ENCODE measurements around the gene RNPS1.

RNPS1 gene

DNA sequence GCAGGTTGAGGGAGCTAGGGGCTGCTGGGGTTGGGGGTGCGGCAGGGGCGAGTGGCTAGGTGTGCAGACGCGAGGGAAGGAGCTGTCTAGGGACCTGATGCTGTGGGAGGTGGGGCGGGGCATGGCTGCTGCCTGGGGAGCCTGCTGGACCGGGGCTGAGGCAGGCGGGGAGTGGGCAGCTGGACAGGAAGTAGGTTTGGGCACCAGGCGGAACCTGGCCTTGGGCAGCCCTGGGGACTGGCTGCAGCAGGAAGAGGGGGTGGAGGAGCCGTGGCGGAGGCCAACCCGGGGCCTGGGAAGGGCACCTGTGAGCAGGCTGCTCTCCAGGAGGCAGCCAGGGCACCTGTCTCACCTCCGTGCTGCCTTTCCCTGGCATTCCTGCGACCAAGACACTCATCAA, 37.5 kb downstream of the RNPS1 start:
- DNase-seq (ENCODE audit: extremely low read depth, low read depth) = no peak

DNA sequence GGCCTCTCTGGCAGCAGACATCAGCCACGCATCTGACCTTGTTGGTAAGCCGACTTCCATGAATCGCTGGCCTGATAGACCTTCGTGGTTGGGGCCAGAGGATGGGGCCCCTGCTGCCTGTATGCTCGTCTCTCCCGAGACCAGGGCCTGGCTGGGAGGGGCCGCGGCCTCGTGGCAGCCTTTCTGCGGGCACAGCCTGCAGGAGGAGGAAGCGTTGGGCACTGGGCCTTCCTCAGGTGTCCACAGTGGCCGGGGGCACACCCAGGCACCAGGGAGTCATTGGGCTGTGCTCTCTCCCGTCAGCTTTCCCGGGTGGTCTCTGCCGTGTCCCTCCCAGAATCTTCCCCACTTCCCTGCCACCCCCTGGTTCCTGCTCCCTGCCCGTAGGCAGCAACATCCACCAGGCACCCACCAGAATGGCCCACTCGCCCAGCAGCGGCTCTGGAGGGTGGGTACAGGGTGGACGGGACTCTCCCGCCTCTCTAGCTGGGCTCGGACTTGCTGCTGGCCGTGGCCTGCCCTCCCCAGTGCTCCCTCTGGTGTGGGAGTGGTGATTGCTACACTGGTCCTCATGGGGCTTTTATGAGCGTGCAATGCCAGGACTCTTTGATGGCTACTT, 38.2 kb downstream of the RNPS1 start:
- TF ChIP-seq, protein P1, sequence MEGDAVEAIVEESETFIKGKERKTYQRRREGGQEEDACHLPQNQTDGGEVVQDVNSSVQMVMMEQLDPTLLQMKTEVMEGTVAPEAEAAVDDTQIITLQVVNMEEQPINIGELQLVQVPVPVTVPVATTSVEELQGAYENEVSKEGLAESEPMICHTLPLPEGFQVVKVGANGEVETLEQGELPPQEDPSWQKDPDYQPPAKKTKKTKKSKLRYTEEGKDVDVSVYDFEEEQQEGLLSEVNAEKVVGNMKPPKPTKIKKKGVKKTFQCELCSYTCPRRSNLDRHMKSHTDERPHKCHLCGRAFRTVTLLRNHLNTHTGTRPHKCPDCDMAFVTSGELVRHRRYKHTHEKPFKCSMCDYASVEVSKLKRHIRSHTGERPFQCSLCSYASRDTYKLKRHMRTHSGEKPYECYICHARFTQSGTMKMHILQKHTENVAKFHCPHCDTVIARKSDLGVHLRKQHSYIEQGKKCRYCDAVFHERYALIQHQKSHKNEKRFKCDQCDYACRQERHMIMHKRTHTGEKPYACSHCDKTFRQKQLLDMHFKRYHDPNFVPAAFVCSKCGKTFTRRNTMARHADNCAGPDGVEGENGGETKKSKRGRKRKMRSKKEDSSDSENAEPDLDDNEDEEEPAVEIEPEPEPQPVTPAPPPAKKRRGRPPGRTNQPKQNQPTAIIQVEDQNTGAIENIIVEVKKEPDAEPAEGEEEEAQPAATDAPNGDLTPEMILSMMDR (IDR thresholded peaks at IDR 0.05; ENCODE audit: low read depth, low read length) = no peak
- no peak for DNase-seq (ENCODE audit: extremely low read depth, low read depth)

More for the DNA sequence above, 37.5 kb downstream of the RNPS1 start:
- TF ChIP-seq, protein P1 (IDR thresholded peaks at IDR 0.05; ENCODE audit: low read depth, low read length) = no peak

DNA sequence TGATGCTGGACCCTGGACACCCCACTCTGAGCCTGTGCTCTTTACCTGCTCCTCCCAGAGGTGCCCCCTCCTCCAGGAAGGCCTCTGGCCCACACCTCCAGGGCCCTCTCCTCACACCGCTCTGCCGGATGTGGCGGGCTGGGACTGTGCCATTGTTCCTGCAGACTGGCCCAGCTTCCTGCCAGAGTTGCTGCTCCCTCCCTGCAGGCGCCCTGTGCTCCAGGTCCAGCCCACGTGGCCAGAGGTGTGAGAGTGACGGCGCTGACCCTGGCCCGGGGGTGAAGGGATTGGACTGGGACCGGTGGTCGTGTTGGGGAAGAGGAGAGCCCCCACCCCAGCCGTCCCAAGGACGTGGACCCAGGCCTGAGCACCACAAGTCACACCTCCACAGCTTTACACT, 38.8 kb downstream of the RNPS1 start:
- TF ChIP-seq, protein P1 (IDR thresholded peaks at IDR 0.05; ENCODE audit: low read depth, low read length) = no peak
- DNase-seq (ENCODE audit: extremely low read depth, low read depth) = no peak

DNA sequence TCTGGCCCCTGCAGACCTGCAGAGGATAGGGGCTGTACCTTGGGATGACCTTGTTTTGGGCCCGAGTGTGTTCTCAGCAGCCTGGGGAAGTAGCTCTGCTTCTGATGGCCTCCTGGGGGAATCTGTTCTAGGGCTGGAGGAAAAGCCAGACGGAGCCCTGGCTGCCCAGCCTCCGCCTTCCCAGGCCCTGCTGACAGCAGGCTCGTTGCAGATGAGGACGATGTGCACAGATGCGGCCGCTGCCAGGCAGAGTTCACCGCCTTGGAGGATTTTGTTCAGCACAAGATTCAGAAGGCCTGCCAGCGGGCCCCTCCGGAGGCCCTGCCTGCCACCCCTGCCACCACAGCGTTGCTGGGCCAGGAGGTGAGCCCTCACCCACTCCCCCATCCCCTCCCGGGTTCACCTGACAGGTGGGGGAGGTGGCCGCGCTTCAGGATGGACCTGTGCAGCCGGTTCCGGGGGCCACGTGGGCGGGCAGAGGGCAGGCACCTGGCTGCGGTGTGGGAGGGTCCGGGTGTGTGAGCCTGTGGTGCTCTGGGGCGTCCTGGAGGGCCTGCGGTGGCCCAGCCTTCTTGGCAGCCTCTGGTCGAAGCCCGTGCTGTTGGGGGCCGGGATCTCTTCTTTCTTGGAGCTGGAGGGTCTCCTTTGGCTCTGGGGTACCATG, 39.6 kb downstream of the RNPS1 start:
- DNase-seq (ENCODE audit: extremely low read depth, low read depth) = no peak
- TF ChIP-seq, protein P1 (IDR thresholded peaks at IDR 0.05; ENCODE audit: low read depth, low read length) = no peak

DNA sequence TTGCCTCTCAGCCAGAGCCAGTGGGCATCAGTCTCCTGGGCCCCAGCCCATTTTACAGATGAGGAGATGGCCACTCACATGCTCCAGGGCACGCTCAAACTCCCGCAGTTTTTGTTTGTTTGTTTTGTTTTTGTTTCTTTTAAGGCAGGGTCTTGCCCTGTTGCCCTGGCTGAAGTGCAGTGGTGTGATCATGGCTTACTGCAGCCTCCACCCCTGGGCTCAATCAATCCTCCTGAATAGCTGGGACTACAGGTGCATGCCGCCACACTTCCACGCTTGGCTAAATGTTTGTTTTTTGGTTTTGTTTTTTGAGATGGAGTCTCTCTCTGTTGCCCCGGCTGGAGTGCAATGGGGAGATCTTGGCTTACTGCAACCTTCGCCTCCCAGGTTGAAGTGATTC, 41.0 kb downstream of the RNPS1 start:
- DNase-seq (ENCODE audit: extremely low read depth, low read depth) = no peak
- TF ChIP-seq, protein P1 (IDR thresholded peaks at IDR 0.05; ENCODE audit: low read depth, low read length) = no peak

DNA sequence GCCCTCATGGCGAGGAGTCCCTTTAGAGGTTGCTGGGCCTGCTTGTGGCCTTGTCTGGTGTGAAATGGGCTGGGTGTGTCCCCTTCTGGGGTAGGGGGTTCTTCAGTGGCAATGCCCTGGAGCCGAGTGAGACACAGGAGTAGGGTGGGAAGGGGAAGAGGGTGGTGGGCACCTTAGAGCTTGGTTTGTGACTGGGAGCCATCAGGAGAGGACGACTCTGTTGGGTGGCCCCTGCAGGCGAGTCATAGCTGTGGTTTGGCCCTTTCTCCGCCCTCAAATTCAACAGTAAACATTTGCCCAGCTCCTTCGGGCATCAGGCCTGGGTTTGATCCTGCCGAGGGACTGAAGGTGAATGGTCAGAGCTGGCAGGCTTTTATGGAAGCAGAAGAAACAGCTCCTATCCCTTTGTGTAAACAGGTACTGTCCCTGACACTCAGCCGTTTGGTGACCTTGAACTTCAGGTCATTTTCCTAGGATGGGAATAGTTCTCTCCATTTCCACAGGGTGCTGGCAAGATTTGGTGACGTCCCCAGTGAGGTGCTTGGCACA, 41.6 kb downstream of the RNPS1 start:
- DNase-seq (ENCODE audit: extremely low read depth, low read depth) = no peak

More for the DNA sequence above, 41.6 kb downstream of the RNPS1 start:
- TF ChIP-seq, protein P1 (IDR thresholded peaks at IDR 0.05; ENCODE audit: low read depth, low read length) = no peak
